ACC112 (cell line): ENCODE data around the gene ADD2.

Experiments
- H2AFZ ChIP-seq: fragments of 200-600 bp; sonication (generic); one replicate; pipeline ENCODE4 v1.6.0; 2017; ENCODE audit warnings: antibody characterized with exemption, low read length; ENCODE audit not compliant: unreplicated experiment
- H3K27ac ChIP-seq: fragments of 200-600 bp; sonication (generic); 2 replicates; pipeline ENCODE4 v1.5.1; 2014; ENCODE audit warnings: low read depth, mild to moderate bottlenecking, antibody characterized with exemption, low read length, moderate library complexity
- H3K27me3 ChIP-seq: fragments of 200-600 bp; sonication (generic); 2 replicates; pipeline ENCODE4 v1.6.1; 2014; ENCODE audit warnings: mild to moderate bottlenecking, antibody characterized with exemption, low read length, moderate library complexity, mixed read lengths; ENCODE audit not compliant: insufficient read depth
- H3K36me3 ChIP-seq: fragments of 200-600 bp; sonication (generic); 2 replicates; pipeline ENCODE4 v1.6.1; 2016; ENCODE audit warnings: mild to moderate bottlenecking, antibody characterized with exemption, low read length, moderate library complexity, mixed read lengths; ENCODE audit not compliant: insufficient read depth
- H3K4me1 ChIP-seq: fragments of 200-600 bp; sonication (generic); one replicate; pipeline ENCODE4 v1.6.1; 2016; ENCODE audit warnings: low read length, mixed read lengths; ENCODE audit not compliant: insufficient read depth, unreplicated experiment, control insufficient read depth
- H3K4me3 ChIP-seq: fragments of 200-600 bp; sonication (generic); 2 replicates; pipeline ENCODE4 v1.5.1; 2014; ENCODE audit warnings: mild to moderate bottlenecking, low read depth, low read length
- H3K79me2 ChIP-seq: fragments of 200-600 bp; sonication (generic); one replicate; pipeline ENCODE4 v1.6.0; 2016; ENCODE audit warnings: low read length; ENCODE audit not compliant: control insufficient read depth, unreplicated experiment, insufficient read depth

ADD2 gene

DNA sequence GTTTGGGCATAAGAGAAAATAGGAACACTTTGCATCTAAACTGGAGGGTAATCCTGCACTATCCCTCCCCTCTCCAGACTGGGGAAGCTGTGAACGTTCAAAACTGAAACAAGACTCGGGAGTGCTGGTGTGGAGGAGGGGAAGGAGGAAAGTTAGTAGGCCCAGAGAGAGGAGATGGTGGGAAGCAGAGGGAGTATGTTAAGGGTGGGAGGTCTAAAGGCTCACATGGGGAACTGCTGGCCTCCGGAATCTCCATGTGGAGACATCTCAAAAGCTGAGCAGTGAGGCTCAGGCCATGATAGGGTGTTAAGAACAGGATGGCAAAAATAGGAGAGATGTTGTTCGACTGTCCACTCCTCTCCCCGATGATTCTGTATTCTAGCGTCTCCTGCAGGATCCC lies 47.9 kb downstream of the ADD2 start:
- peaks cover 55% of the 10 kb centered on the region for H3K27me3 ChIP-seq

GRCh38 chr2:70719231-70719630 lies 48.8 kb downstream of the ADD2 start:
- no peaks in the 10 kb centered on the region for H3K36me3 ChIP-seq
- H3K27ac ChIP-seq: no peak overlapping the region
- H3K4me1 ChIP-seq: no peaks in the 10 kb centered on the region
- no peak overlapping the region for H2AFZ ChIP-seq
- H3K4me3 ChIP-seq: no peak overlapping the region
- no peaks in the 10 kb centered on the region for H3K79me2 ChIP-seq
- H3K27me3 ChIP-seq: peaks cover 61% of the 10 kb centered on the region

More for the DNA sequence above, 47.9 kb downstream of the ADD2 start:
- no peaks in the 10 kb centered on the region for H3K4me1 ChIP-seq
- no peaks in the 10 kb centered on the region for H3K79me2 ChIP-seq
- H3K36me3 ChIP-seq: no peaks in the 10 kb centered on the region
- no peak overlapping the region for H3K4me3 ChIP-seq
- H3K27ac ChIP-seq: no peak overlapping the region
- H2AFZ ChIP-seq: no peak overlapping the region

- H3K4me3 ChIP-seq: no peak overlapping the region
- no peaks in the 10 kb centered on the region for H3K36me3 ChIP-seq
- H3K79me2 ChIP-seq: no peaks in the 10 kb centered on the region
- no peak overlapping the region for H2AFZ ChIP-seq
- no peak overlapping the region for H3K27ac ChIP-seq
- H3K4me1 ChIP-seq: no peaks in the 10 kb centered on the region
- peaks cover 66% of the 10 kb centered on the region for H3K27me3 ChIP-seq
These were observed 49.3 kb downstream of the ADD2 start for GRCh38 chr2:70718736-70719135.

DNA sequence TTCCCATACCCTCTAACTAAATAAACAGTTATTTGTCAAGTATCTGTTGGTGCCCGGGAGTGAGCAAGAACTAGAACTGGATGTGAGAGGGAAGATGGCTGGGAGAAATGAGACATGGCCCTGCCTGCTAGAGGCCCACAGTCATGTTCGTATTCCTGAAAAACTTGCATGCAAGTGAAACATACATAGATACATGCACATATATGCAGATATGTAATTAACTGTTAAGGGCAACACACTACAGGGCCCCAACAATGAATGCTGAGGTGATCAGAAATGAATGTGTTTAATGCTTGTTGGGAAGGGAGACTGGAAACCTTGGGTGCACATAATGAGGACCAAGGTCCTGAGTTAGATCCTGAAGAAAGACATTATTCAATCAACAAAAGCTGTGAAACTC lies 49.8 kb downstream of the ADD2 start:
- Histone ChIP-seq H3K4me1 (no peaks in the 10 kb centered on the region), H3K36me3 (no peaks in the 10 kb centered on the region), H3K4me3 (no peak overlapping the region), H2AFZ (no peak overlapping the region), H3K79me2 (no peaks in the 10 kb centered on the region), H3K27ac (no peak overlapping the region), H3K27me3 (peaks cover 70% of the 10 kb centered on the region)

GRCh38 chr2:70717431-70718038 lies 50.5 kb downstream of the ADD2 start:
- Histone ChIP-seq H2AFZ (no peak overlapping the region), H3K4me1 (no peaks in the 10 kb centered on the region), H3K27ac (no peak overlapping the region), H3K79me2 (no peaks in the 10 kb centered on the region), H3K4me3 (no peak overlapping the region), H3K27me3 (peaks cover 70% of the 10 kb centered on the region), H3K36me3 (no peaks in the 10 kb centered on the region)

GRCh38 chr2:70716951-70717350 lies 51.0 kb downstream of the ADD2 start:
- Histone ChIP-seq H3K36me3 (no peaks in the 10 kb centered on the region), H3K4me1 (no peaks in the 10 kb centered on the region), H3K4me3 (no peak overlapping the region), H3K27me3 (peaks cover 70% of the 10 kb centered on the region), H3K79me2 (no peaks in the 10 kb centered on the region), H3K27ac (no peak overlapping the region), H2AFZ (no peak overlapping the region)

- Histone ChIP-seq H3K79me2 (no peaks in the 10 kb centered on the region), H3K4me1 (no peaks in the 10 kb centered on the region), H3K4me3 (no peak overlapping the region), H3K27ac (no peak overlapping the region), H3K36me3 (no peaks in the 10 kb centered on the region), H2AFZ (no peak overlapping the region), H3K27me3 (peaks cover 73% of the 10 kb centered on the region)
These were observed 51.8 kb downstream of the ADD2 start for GRCh38 chr2:70716131-70716743.

GRCh38 chr2:70715071-70715985 lies 52.7 kb downstream of the ADD2 start:
- no peaks in the 10 kb centered on the region for H3K36me3 ChIP-seq
- H3K79me2 ChIP-seq: no peaks in the 10 kb centered on the region
- H3K27me3 ChIP-seq: peaks cover 69% of the 10 kb centered on the region
- no peaks in the 10 kb centered on the region for H3K4me1 ChIP-seq
- no peak overlapping the region for H3K4me3 ChIP-seq
- H2AFZ ChIP-seq: no peak overlapping the region
- no peak overlapping the region for H3K27ac ChIP-seq

DNA sequence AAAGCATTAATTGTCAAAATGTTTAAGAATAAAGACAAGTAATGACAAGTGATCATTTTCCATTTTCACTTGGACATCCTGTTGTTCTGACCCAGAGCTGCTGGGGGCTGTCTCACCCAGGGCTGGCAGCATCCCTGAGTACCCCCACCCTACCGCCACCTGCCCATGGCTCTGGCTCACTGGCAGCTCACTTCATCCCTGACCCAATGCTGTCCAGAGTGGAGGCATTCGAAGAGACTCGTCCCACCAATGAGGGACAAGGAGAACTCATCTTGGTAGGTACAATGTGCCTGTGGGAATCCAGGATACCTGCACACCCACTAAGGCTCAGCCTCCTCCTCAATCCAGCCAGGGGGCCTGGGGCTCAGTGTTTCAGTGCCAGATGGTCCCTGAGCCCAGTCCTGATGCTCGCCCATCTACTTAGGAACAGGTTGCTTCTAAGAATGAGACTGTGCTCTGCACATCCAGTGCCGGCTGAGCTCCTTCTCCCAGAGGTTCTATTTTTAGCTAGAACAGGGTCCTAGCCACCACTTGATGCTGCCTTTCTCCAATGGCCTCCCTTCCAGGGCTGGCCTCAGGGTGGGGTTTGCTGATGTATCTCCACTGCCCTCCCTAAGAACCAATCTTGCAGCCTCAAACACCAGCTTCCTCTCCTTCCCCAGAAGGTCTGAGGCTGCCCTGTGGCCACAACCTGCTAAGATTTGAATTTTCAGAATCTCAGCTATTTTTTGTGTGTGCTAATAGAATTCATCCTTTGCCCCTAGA lies 53.7 kb downstream of the ADD2 start:
- H3K4me1 ChIP-seq: no peaks in the 10 kb centered on the region

DNA sequence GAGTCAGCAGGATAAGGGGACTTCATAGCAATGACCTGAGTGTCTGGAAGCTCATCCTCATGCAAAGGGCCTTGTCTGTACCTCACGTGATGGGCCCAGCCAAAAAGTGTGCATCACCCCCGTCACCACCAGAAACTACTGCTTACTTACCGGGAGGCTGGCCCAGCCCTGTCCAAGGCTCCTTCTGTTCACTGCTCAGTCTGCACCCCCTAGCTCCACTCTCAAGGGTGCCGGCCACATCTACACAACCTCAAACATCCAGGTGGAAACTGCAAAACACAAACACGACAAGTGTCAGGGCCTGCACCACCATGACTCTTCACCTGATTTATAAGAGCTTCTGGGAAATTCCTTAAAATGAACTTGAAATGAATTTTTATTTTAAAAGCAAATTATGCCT lies 55.1 kb downstream of the ADD2 start:
- Histone ChIP-seq H3K4me1 (no peaks in the 10 kb centered on the region), H3K36me3 (no peaks in the 10 kb centered on the region), H3K27me3 (peaks cover 53% of the 10 kb centered on the region), H3K4me3 (no peak overlapping the region), H3K79me2 (no peaks in the 10 kb centered on the region), H2AFZ (no peak overlapping the region), H3K27ac (no peak overlapping the region)

More for the DNA sequence above, 53.7 kb downstream of the ADD2 start:
- Histone ChIP-seq H3K4me3 (no peak overlapping the region), H3K27me3 (peaks cover 67% of the 10 kb centered on the region), H3K79me2 (no peaks in the 10 kb centered on the region), H3K27ac (no peak overlapping the region), H3K36me3 (no peaks in the 10 kb centered on the region), H2AFZ (no peak overlapping the region)
